Cardiac muscle cell (in vitro differentiated cells and primary cell): Measurements from ENCODE around the gene PPEF2. TPM values are rescaled to one million over a fixed set of nuclear protein-coding genes. Genes with fewer than 3 reads are reported as not detected.
"Not testable (repeated sequence)": the region's sequence is repeated elsewhere in the genome, so short reads cannot be mapped to it uniquely, and the experiment has no call there.

Source experiments
- DNase-seq, 2 donors: peaks; one replicate each; pipeline versions ENCODE4 v3.0.0 to v3.0.0-alpha.2; 2010 to 2017; ENCODE audit warnings: low read depth in 1 of 2, low spot score in 1 of 2
- H3K27ac ChIP-seq: fragments of 200-600 bp; sonication (generic); 2 replicates; pipeline ENCODE4 v1.5.1; 2016
- H3K27me3 ChIP-seq: fragments of 200-600 bp; sonication (generic); 2 replicates; pipeline ENCODE4 v1.6.0; 2016; ENCODE audit warnings: control low read depth
- H3K36me3 ChIP-seq: fragments of 200-600 bp; sonication (generic); 2 replicates; pipeline ENCODE4 v1.5.1; 2016; ENCODE audit warnings: control low read depth
- H3K4me1 ChIP-seq: fragments of 200-600 bp; sonication (generic); 2 replicates; pipeline ENCODE4 v1.8.1; 2017; ENCODE audit warnings: low read depth, mild to moderate bottlenecking, mixed run types
- H3K4me3 ChIP-seq: fragments of 200-600 bp; sonication (generic); 2 replicates; pipeline ENCODE4 v1.5.1; 2016; ENCODE audit warnings: mild to moderate bottlenecking
- H3K9me3 ChIP-seq: fragments of 200-600 bp; sonication (generic); 2 replicates; pipeline ENCODE4 v1.5.1; 2017; ENCODE audit warnings: low read depth, mild to moderate bottlenecking, control low read depth
- CTCF ChIP-seq: IDR thresholded peaks from 2 replicates; pipeline ENCODE4 v1.5.1; 2012; ENCODE audit warnings: low read depth, mild to moderate bottlenecking, low read length
- polyA plus RNA-seq: library from polyadenylated mRNA; unstranded; fragments of >200 nt; fragmentation: Nextera tagmentation; extraction: Ambion mirVana; gene quantifications from 2 replicates; pipeline ENCODE4 v1.2.1, GENCODE V29; 2016
- total RNA-seq: library from RNA; depleted of rRNA; stranded (reverse); fragments of >200 nt; gene quantifications from 2 replicates; pipeline ENCODE4 v1.2.3, GENCODE V29; 2016

The PPEF2 gene
- total and polyA plus RNA-seq, 2 experiments from 2014 or later = not detected

- H3K27ac ChIP-seq = no peak overlapping the region
- no peaks in the 10 kb centered on the region for H3K36me3 ChIP-seq
- peaks cover 62% of the 10 kb centered on the region for H3K27me3 ChIP-seq
- H3K9me3 ChIP-seq = no peaks in the 10 kb centered on the region
- H3K4me1 ChIP-seq = no peaks in the 10 kb centered on the region
- H3K4me3 ChIP-seq = no peak overlapping the region
- no peak for DNase-seq
- TF ChIP-seq CTCF = no peak
Measured at GRCh38 chr4:75860606-75861005, 41.6 kb downstream of the PPEF2 start.

GRCh38 chr4:75858721-75859120 is 43.5 kb downstream of the PPEF2 start:
- H3K9me3 ChIP-seq = no peaks in the 10 kb centered on the region
- H3K36me3 ChIP-seq = no peaks in the 10 kb centered on the region
- no peak overlapping the region for H3K27ac ChIP-seq
- no peak overlapping the region for H3K4me3 ChIP-seq
- no peaks in the 10 kb centered on the region for H3K4me1 ChIP-seq
- H3K27me3 ChIP-seq = peaks cover 59% of the 10 kb centered on the region
- TF ChIP-seq CTCF = no peak
- no peak for DNase-seq

GRCh38 chr4:75849461-75849860 is 52.8 kb downstream of the PPEF2 start:
- TF ChIP-seq CTCF = no peak

GRCh38 chr4:75848891-75849290 is 53.4 kb downstream of the PPEF2 start:
- TF ChIP-seq CTCF = no peak
- Histone ChIP-seq H3K27me3 (peaks cover 12% of the 10 kb centered on the region), H3K4me1 (peaks cover 7% of the 10 kb centered on the region), H3K27ac (no peak overlapping the region), H3K36me3 (no peaks in the 10 kb centered on the region), H3K4me3 (no peak overlapping the region), H3K9me3 (no peaks in the 10 kb centered on the region)
- DNase-seq = peak in 1 of 2 donors; percentile 59

More at GRCh38 chr4:75849461-75849860, 52.8 kb downstream of the PPEF2 start:
- Histone ChIP-seq H3K4me1 (peaks cover 7% of the 10 kb centered on the region), H3K27me3 (peaks cover 18% of the 10 kb centered on the region), H3K4me3 (no peak overlapping the region), H3K9me3 (no peaks in the 10 kb centered on the region), H3K27ac (no peak overlapping the region), H3K36me3 (no peaks in the 10 kb centered on the region)
- DNase-seq = peak in 1 of 2 donors; percentile 59

GRCh38 chr4:75848171-75848760 is 54.0 kb downstream of the PPEF2 start:
- not testable (repeated sequence) for H3K4me1 ChIP-seq, H3K9me3 ChIP-seq, H3K36me3 ChIP-seq, H3K27me3 ChIP-seq, H3K27ac ChIP-seq, H3K4me3 ChIP-seq
- peak; percentile 91 to 95 for DNase-seq
- TF ChIP-seq CTCF = peak; percentile 58
